ENCODE measurements around the gene ARHGEF28. TPM values are rescaled to one million over a fixed set of nuclear protein-coding genes. Genes with fewer than 3 reads are reported as not detected.

The ARHGEF28 gene
- polyA plus RNA-seq, 1 donor from 2014 or later, result not detected

DNA sequence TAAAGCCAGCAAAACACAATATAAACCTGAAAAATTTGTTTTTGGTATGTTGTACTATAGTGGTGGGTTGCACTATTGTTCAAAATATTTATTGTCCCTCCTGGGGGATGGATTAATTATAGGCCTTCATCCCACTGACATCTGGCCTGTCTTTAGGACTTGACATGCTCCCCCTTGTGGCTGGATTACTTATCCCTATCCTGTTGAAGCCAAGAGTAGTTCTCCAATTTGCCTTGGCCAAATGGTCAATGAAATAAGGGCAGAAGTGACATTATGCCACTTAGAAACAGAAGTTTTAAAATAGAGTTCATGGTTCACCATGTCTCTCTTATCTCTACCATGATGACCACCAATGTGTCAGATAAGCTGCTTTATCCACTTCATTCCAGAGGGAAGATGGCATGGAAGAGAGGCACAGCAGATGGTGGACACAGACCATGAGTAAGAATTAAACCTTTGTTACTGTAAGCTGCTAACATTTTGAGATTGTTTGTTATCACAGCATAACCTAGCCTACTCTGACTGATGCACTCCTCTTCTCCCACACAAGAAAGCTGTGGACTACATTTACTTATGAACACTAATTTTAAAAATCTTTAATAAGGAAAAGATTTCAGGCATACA is 29.2 kb upstream of the ARHGEF28 start:
- Histone ChIP-seq H3K27ac (ENCODE audit: low read length) (no peak overlapping the region), H3K9me2 (ENCODE audit: insufficient read depth, low read length) (no peaks in the 10 kb centered on the region), H3K9ac (ENCODE audit: low read length) (no peak overlapping the region), H4K20me1 (ENCODE audit: insufficient read depth) (no peaks in the 10 kb centered on the region), H3K27me3 (ENCODE audit: insufficient read depth, low read depth, low read length) (no peaks in the 10 kb centered on the region), H2AFZ (ENCODE audit: low read depth, low read length) (no peak overlapping the region), H3K4me2 (ENCODE audit: low read length) (no peak overlapping the region), H3F3A (ENCODE audit: insufficient read depth, low read length, poor library complexity, severe bottlenecking) (no peaks in the 10 kb centered on the region), H3K36me3 (ENCODE audit: insufficient read depth, low read length) (no peaks in the 10 kb centered on the region), H3K79me2 (replicated peaks; ENCODE audit: insufficient read depth, low read length) (no peaks in the 10 kb centered on the region), H3K9me3 (ENCODE audit: low read length) (no peaks in the 10 kb centered on the region), H3K4me3 (ENCODE audit: low read length) (no peak overlapping the region)
- no peak for TF ChIP-seq EZH2 (IDR thresholded peaks at IDR 0.05; ENCODE audit: borderline replicate concordance, insufficient read depth, low read length, poor library complexity, severe bottlenecking)
- no peak for TF ChIP-seq EP300 (conservative IDR thresholded peaks at IDR 0.05; ENCODE audit: poor library complexity, severe bottlenecking)
- TF ChIP-seq TAF1 (IDR thresholded peaks at IDR 0.05; ENCODE audit: low read depth), result no peak
- no peak for TF ChIP-seq POLR2AphosphoS5 (IDR thresholded peaks at IDR 0.05)
- no peak for TF ChIP-seq RAD21 (conservative IDR thresholded peaks at IDR 0.05)
- no peak for TF ChIP-seq MXI1 (conservative IDR thresholded peaks at IDR 0.05; ENCODE audit: poor library complexity, severe bottlenecking)
- TF ChIP-seq, protein P1, sequence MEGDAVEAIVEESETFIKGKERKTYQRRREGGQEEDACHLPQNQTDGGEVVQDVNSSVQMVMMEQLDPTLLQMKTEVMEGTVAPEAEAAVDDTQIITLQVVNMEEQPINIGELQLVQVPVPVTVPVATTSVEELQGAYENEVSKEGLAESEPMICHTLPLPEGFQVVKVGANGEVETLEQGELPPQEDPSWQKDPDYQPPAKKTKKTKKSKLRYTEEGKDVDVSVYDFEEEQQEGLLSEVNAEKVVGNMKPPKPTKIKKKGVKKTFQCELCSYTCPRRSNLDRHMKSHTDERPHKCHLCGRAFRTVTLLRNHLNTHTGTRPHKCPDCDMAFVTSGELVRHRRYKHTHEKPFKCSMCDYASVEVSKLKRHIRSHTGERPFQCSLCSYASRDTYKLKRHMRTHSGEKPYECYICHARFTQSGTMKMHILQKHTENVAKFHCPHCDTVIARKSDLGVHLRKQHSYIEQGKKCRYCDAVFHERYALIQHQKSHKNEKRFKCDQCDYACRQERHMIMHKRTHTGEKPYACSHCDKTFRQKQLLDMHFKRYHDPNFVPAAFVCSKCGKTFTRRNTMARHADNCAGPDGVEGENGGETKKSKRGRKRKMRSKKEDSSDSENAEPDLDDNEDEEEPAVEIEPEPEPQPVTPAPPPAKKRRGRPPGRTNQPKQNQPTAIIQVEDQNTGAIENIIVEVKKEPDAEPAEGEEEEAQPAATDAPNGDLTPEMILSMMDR (IDR thresholded peaks at IDR 0.05; ENCODE audit: poor library complexity, severe bottlenecking), result no peak
- TF ChIP-seq, protein P2, sequence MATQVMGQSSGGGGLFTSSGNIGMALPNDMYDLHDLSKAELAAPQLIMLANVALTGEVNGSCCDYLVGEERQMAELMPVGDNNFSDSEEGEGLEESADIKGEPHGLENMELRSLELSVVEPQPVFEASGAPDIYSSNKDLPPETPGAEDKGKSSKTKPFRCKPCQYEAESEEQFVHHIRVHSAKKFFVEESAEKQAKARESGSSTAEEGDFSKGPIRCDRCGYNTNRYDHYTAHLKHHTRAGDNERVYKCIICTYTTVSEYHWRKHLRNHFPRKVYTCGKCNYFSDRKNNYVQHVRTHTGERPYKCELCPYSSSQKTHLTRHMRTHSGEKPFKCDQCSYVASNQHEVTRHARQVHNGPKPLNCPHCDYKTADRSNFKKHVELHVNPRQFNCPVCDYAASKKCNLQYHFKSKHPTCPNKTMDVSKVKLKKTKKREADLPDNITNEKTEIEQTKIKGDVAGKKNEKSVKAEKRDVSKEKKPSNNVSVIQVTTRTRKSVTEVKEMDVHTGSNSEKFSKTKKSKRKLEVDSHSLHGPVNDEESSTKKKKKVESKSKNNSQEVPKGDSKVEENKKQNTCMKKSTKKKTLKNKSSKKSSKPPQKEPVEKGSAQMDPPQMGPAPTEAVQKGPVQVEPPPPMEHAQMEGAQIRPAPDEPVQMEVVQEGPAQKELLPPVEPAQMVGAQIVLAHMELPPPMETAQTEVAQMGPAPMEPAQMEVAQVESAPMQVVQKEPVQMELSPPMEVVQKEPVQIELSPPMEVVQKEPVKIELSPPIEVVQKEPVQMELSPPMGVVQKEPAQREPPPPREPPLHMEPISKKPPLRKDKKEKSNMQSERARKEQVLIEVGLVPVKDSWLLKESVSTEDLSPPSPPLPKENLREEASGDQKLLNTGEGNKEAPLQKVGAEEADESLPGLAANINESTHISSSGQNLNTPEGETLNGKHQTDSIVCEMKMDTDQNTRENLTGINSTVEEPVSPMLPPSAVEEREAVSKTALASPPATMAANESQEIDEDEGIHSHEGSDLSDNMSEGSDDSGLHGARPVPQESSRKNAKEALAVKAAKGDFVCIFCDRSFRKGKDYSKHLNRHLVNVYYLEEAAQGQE (IDR thresholded peaks at IDR 0.05; ENCODE audit: borderline replicate concordance), result no peak
- TF ChIP-seq SMC3 (conservative IDR thresholded peaks at IDR 0.05; ENCODE audit: poor library complexity), result no peak

DNA sequence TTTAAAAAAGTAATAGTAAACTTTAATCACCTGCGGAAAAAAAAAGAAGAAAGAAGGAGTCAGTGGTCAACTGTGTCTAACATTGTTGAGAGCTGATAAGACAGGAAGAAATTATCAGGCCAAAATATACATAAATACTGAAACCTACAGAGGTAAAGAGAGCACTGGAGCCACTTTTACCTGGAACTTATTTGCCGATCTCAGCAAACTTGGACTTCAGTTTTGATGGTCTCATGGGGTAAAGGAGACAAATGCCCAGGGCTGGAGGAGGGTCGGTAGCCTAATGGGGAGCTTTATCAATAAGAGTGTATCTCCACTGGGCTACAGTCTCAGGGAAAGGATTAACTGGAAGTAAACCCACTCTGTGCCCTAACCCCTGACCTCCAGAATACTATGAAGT is 26.6 kb upstream of the ARHGEF28 start:
- Histone ChIP-seq H3K9ac (ENCODE audit: low read length) (no peak overlapping the region), H3F3A (ENCODE audit: insufficient read depth, low read length, poor library complexity, severe bottlenecking) (no peaks in the 10 kb centered on the region), H3K27ac (ENCODE audit: low read length) (no peak overlapping the region), H4K20me1 (ENCODE audit: insufficient read depth) (no peaks in the 10 kb centered on the region), H3K27me3 (ENCODE audit: insufficient read depth, low read depth, low read length) (no peaks in the 10 kb centered on the region), H3K79me2 (replicated peaks; ENCODE audit: insufficient read depth, low read length) (no peaks in the 10 kb centered on the region), H2AFZ (ENCODE audit: low read depth, low read length) (no peak overlapping the region), H3K4me2 (ENCODE audit: low read length) (no peak overlapping the region), H3K9me3 (ENCODE audit: low read length) (no peaks in the 10 kb centered on the region), H3K4me3 (ENCODE audit: low read length) (no peak overlapping the region), H3K36me3 (ENCODE audit: insufficient read depth, low read length) (no peaks in the 10 kb centered on the region), H3K9me2 (ENCODE audit: insufficient read depth, low read length) (no peaks in the 10 kb centered on the region)
- TF ChIP-seq EZH2 (IDR thresholded peaks at IDR 0.05; ENCODE audit: borderline replicate concordance, insufficient read depth, low read length, poor library complexity, severe bottlenecking), result no peak
- TF ChIP-seq, protein P1 (IDR thresholded peaks at IDR 0.05; ENCODE audit: poor library complexity, severe bottlenecking), result no peak
- no peak for TF ChIP-seq SMC3 (conservative IDR thresholded peaks at IDR 0.05; ENCODE audit: poor library complexity)
- TF ChIP-seq, protein P2 (IDR thresholded peaks at IDR 0.05; ENCODE audit: borderline replicate concordance), result no peak
- no peak for TF ChIP-seq TAF1 (IDR thresholded peaks at IDR 0.05; ENCODE audit: low read depth)
- TF ChIP-seq MXI1 (conservative IDR thresholded peaks at IDR 0.05; ENCODE audit: poor library complexity, severe bottlenecking), result no peak
- TF ChIP-seq POLR2AphosphoS5 (IDR thresholded peaks at IDR 0.05), result no peak
- no peak for TF ChIP-seq RAD21 (conservative IDR thresholded peaks at IDR 0.05)
- TF ChIP-seq EP300 (conservative IDR thresholded peaks at IDR 0.05; ENCODE audit: poor library complexity, severe bottlenecking), result no peak

All from neural cell (in vitro differentiated cells).